ENCODE data around the gene SAFB.

DNA sequence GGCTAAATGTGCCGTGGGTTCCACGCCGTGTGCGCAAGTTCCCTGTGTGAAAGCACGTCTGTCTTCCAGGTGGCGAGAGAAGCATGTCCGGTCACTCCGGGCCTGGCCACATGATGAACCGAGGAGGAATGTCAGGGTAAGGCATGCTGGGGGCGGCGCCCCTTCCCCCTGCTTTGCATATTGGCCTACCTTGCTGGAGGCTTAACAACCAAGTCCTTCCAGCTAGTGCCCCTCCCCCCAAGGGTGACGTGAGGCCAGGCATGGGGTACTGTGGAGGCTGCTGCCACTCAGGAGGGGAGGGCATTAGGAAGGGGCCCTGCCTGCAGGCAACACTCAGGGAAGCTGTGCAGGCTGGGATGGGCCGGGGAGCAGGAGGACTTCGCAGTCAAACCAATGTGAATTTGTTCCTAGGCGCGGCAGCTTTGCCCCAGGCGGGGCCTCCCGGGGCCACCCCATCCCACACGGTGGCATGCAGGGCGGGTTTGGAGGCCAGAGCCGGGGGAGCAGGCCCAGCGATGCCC lies 44.9 kb downstream of the SAFB start:
- TF ChIP-seq EZH2 (IDR thresholded peaks at IDR 0.05; ENCODE audit: borderline replicate concordance) (no peak), EZH2phosphoT487 (IDR thresholded peaks at IDR 0.05; ENCODE audit: low read depth, severe bottlenecking, unreplicated experiment) (no peak)
- TF ChIP-seq, protein P1, sequence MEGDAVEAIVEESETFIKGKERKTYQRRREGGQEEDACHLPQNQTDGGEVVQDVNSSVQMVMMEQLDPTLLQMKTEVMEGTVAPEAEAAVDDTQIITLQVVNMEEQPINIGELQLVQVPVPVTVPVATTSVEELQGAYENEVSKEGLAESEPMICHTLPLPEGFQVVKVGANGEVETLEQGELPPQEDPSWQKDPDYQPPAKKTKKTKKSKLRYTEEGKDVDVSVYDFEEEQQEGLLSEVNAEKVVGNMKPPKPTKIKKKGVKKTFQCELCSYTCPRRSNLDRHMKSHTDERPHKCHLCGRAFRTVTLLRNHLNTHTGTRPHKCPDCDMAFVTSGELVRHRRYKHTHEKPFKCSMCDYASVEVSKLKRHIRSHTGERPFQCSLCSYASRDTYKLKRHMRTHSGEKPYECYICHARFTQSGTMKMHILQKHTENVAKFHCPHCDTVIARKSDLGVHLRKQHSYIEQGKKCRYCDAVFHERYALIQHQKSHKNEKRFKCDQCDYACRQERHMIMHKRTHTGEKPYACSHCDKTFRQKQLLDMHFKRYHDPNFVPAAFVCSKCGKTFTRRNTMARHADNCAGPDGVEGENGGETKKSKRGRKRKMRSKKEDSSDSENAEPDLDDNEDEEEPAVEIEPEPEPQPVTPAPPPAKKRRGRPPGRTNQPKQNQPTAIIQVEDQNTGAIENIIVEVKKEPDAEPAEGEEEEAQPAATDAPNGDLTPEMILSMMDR (IDR thresholded peaks at IDR 0.05; ENCODE audit: poor library complexity): no peak
